NOMO-1 treated with dmso at 0.1 percent for 144 hours (cell line): ENCODE results near the gene BAIAP2L1.
"Not testable (repeated sequence)": the region's sequence is repeated elsewhere in the genome, so short reads cannot be mapped to it uniquely, and the experiment has no call there.

Source experiments
- DNase-seq: peaks from one replicate; lab custom pipeline; 2025; ENCODE audit not compliant: unreplicated experiment; lab: John Stamatoyannopoulos, UW

Gene BAIAP2L1

DNA sequence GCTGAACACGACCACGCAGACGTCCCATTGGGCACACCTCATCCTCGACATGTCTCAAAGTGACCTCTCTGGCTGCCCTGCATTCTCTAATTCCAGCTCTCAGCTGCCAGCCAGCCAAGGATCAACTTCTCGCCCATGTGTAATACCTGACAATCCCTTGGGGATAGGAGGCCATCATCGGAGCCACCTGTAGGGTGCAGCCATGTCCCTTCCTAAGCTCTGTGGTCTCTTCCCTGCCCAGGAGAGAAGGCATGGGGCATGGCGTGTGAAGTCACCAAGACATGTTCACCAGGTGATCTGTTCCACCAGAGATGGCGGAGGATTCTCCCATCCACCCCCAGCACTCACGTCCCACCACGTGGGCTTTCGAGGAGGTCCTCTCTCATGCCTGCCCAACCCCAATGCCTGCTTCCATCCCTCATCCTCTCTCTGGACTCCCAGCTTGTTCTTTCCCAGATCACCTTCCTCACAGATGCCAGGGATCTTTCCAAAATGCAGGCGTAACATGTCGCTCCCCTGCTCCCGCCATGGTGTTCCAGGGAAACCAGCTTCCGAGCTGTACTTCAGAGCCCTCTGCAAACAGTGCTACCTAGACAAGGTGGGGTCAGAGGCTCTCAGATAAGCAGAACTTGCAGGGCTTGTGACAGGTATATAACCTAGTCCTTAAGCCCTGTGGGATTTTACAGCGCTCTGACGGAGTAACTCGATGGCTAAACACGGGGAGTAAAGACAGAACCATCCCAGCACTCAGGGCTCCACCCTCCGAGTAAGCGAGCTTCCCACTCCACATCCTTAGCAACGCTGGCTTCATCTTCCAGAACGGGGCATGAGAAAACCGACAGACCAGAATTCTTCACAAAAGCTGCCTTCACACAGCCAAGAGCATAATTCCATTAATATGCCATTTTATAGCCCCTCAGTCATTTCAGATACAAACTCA is 78.3 kb downstream of the BAIAP2L1 start:
- DNase-seq: no peak

DNA sequence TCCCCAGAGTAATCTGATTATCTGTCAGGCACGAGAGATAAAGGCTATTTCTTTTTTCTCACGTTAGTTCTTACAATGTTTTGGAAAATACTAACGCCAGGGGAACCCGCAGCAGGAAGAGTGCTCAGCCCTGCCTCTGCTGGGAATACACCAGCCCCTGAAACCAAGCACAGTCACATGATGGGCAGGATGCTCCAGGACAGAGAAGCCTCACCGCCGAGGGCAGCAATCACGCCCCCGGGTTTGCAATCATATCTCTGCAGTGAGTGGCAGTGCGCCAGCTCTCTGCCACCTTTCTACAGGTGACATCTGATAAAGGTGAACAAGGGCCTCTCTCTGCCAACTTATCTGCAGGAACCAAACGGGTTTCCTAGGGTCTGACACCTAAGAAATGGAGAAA is 79.6 kb downstream of the BAIAP2L1 start:
- DNase-seq: no peak

DNA sequence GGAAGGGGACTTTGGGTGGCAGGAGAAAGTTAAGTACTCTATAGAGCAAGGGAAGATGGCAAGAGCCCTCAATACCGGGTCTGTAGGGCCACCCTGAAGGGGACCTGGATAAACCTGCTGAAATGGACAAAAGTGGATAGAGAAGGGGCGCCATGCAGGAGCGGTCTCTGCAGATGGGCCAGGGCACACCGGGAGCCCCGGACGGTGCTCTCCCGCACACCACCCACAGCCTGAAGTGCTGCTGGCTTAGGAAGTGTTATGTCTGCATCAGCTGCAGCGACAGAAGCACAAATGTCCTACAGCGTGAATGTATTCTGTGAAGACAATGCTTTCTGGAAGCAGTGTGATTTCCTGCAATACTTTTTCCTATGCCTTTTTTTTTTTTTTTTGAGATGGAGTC is 81.7 kb downstream of the BAIAP2L1 start:
- DNase-seq: no peak

DNA sequence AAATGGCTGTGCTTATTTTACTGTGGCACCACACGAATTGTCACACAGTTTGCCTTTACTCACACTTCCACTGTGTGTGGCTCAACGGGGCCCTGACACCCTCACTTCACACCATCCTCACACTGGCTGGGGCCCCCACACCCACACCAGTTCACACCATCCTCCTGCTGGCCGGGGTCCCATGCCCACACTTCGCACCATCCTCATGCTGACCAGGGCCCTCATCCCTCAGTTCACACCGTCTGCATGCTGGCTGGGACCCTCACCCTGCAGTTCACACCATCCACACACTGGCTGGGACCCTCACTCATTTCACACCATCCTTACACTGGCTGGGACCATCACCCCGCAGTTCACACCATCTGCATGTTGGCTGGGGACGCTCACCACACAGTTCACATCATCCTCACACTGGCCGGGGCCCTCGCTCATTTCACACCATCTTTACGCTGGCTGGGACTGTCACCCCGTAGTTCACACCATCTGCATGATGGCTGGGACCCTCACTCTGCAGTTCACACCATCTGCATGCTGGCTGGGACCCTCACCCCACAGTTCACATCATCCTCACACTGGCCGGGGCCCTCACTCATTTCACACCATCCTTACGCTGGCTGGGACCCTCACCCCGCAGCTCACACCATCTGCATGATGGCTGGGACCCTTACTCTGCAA is 83.4 kb downstream of the BAIAP2L1 start:
- DNase-seq: no peak

DNA sequence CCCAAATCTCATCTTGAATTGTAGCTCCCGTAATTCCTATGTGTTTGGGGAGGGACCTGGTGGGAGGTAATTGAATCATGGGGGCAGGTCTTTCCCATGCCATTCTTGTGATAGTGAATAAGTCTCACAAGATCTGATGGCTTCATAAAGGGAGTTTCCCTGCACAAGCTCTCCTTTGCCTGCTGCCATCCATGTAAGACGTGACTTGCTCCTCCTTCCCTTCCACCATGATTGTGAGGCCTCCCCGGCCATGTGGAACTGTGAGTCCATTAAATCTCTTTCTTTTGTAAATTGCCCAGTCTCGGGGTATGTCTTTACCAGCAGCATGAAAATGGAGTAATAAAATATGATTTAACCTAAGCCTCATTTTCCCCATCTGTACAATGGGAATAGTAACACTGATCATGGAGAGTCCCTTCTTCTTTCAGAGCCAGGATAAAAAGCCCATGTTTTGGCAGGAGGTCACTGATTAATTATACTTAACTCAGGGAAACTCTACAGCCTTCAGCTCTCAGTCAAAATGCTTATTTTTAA is 84.8 kb downstream of the BAIAP2L1 start:
- not testable (repeated sequence) for DNase-seq

DNA sequence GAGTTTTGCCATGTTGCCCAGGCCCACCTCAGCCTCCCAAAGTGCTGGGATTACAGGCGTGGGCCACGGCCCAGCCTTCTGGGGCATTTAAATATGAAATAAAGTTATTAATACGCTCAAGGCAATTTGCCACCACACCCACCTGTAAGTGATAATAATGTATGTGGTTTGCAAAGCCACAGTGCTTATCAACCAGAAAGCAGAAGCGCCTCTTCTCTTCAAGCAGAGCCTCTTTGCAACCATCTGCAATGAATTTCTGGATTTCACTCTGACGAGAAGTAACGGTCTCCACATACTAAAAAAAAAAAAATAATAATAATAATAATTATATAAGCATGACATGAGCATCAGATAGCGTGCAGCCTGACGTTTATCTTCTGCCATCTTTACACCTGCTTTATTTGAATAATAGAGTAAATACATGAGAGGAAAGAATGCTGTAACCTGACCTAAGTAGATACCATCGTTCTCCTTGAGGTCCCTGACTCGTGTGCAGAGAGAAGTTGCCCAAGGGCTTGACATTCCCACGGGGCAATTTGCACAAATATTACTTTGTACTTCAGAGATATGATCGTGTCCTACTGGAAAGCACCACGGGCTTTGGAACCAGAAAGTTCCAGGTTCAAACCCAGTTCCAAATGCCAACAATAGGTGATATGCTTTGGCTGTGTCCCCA is 85.4 kb downstream of the BAIAP2L1 start:
- DNase-seq: no peak

DNA sequence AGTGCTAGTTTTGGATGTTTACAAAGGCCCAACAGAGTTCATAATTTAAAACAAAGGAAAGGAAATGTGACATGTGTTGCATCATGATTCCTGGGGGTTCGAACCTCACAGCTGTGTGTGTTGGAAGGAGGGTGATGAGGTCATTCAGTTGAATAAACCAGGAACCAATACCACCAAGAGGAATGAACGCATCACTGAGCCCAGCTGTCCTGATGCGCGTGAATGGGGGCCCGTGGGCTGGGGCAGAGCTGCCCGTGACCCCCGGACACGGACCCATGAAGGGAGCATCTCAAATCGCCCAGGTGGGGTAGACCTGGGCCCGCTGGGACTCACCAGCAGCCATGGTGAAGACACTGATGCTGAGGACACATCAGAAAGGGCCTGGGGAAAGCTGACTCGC is 86.4 kb downstream of the BAIAP2L1 start:
- DNase-seq: no peak

DNA sequence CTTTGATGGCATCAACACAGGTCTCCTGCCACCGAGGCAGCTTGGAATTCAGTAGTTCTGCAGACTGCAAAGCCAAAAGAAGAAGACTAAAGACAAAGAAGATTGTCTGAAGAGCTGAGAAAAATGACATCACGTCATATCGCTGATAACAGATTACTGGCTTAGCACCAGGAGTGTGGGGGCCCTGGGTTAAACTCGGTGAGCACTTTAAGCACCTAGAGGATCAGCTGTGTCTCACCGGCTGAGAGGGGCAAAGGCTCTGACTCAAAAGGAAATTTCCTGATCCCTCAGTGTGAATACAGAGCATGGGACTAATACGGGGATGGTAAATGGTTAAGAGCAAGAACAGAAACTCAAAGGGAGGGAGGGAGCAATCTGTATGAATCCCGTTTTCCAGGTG is 88.7 kb downstream of the BAIAP2L1 start:
- no peak for DNase-seq

DNA sequence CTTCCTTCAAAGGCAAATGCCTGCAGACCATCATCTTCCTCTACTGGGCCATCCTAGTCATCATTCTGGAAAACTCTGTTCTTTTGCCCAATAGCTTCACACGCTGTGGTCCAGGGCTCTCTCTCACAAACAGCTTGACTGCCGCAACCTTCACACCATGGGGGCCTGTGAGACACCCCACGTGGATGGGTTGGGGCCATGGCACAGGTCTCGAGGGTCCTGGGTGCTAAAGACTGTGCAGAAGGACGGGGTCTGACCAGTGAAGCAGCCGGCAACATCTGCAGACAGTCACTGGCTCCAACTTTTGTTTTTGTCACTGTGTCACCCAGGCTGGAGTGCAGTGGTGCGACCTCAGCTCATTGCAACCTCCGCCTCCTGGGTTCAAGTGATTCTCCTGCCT is 91.3 kb downstream of the BAIAP2L1 start:
- no peak for DNase-seq

DNA sequence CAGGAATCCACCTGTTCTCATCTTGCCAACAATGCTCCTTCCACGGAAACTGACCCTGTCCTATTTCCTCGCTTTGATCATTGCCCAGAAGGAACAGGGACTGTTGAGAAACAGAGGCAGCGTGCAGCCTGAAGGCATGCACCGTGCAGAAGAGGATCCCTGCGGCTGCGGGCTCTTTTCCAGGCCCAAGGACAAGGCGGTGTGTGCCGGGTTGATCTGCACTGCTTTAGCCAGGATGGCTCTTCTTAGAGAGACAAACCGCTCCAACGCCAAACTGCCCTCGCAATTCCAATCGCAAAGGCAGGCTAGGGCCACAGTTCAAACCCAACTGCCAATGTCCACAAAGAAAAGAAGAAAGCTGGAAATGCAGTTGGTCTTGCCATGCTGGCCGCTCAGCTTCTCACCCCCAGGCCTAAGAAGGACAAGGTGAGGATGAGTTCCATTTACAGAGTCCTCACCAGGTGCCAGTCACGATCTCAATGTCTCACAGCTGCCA is 92.9 kb downstream of the BAIAP2L1 start:
- no peak for DNase-seq

DNA sequence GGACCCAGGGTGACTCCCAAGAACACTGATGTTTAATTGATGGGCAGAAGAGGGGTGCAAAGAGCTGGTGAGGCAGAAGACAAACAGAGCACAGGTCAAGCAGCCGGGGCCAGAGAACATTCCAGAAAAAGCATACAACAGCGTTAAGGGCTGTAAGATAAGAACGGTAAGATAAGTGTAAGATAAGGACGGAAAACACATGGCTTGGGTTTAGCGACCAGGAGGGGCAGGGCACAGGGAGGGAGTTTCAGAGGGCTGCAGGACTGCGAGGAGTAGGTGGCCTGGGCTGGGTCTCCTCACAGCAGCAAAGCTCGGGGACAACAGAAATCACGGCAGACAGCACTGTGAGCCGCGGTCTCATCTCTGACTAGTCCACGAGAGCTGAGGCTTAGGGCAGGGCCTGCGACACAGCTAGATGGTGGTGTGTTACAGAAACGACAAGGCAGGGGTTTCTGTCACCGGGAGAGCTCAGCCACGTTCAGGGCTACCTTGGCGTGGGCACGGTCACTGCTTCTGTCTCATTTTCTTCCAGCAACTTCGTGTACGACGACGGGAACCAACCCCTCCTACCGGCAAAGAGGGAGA is 94.8 kb downstream of the BAIAP2L1 start:
- no peak for DNase-seq

DNA sequence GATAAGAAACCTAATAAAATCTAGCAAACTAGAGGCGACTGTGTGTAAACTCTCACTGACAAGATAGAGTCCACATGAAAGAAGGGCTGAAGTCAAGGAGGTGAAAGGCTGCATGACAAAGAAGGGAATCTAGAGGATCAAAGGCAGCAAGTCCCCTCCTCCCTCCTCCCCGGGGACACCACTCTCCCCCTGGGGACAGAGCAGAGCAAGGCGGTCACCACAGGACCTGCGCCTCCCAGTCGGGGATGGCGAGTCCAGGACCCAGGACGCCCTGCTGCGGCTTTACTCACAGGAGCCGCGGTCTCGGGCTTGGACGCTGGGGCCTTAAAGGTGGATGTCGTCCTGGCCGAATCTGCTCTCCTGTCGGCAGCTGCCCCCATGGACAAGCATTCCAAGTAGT is 97.0 kb downstream of the BAIAP2L1 start:
- DNase-seq: no peak

DNA sequence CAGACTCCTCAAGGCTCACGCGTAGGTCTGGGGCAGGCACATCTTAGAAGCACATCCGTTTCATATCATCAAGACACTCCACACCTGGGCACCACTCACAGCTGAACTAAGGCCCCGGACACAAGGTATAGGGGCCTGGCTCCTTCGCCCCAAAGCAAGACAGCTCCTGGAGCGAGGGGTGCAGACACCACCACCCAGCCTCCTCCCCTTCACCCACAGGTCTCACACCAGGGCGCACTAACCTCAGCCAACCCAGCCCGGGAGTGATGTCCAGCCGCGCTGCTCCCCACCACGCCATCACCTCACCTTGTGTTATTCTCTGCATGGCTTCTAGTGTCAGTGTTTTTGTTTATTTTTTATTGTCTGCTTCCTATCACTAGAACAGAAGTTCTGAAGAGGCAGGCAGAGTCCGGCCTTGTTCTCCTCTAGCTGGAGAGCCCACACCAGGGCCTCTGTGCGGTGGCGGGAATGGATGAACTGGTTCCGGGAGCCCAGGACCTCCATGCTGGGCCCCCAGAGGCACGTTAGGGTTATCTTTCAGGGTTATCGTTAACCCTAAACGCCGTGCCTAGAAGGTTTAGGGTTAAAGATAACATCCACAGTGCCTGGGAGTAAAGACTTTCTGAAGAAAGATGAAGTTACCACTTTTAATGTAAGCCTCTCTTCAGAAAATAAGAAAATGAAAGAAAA is 97.6 kb downstream of the BAIAP2L1 start:
- DNase-seq: no peak

DNA sequence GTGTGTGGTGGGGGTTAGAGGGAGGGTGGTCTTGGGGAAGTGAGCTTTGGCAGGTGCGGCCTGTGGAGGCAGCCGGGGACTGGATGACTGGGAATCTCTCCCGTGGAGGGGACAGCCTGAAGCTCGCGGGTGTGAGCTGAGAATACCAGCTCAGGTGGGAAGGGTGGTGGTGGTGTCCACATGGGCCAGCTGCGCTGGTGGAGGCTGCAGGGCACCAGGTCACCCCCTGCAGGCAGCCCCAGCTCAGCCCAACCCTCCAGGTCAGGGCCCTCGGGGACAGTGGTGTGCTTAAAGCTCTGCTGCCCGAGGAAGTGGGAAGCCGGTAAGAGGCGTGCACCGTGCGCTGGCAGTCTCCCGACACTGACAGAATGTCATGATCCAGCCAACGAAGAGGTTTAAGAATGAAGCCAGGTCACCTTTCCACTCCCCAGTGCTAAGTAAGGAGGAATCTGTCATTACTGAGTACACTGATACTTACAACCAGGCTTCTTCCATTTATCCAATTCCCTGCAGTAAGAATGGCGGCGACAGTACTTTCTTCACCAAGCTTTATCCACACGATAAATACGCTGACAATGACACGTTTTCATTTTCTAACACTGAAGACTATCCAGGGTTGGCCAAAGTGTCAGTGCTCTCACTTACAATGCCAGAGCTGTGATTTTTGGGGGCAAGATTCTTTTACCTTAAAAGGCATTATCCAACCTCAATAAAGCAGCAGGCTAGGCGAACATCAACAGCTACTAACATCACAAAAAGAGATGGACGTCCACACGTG is 99.0 kb downstream of the BAIAP2L1 start:
- no peak for DNase-seq

DNA sequence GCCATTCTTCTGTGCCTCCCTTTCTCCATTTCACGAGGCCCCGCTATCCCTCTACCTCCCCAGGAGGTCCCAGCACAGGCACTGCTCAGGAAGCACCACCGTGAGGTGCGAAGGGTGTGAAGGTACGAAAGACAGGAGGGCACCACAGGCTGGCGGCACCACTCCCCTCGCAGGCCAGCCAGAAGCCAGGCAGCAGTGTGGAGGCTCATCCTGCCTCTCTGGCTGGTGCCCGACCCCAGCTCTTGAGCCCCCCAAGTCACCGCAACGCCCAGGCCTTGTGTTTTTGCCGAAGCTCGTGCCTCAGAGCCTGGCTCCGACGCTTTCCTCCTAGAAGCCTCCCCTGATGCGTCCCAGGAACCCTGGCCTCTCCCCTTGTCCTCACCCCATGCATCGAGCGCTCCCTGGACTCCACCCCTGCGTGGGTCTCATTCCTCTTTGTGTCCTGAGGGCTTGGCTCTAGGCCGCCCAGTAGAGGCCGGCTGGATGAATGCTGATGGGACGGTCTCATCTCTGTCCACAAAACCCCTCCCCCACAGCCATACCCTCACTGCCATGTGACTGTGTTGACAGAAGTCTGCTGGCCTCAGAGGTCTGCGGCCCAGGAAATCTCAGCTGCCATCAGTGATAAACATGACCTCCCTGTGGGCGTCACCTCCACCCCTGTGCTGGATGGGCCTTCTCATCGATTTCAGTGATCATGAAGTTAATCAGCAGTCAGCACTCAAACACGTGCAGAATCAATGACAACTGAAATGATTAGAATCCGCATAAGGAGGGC is 100.1 kb downstream of the BAIAP2L1 start:
- no peak for DNase-seq

DNA sequence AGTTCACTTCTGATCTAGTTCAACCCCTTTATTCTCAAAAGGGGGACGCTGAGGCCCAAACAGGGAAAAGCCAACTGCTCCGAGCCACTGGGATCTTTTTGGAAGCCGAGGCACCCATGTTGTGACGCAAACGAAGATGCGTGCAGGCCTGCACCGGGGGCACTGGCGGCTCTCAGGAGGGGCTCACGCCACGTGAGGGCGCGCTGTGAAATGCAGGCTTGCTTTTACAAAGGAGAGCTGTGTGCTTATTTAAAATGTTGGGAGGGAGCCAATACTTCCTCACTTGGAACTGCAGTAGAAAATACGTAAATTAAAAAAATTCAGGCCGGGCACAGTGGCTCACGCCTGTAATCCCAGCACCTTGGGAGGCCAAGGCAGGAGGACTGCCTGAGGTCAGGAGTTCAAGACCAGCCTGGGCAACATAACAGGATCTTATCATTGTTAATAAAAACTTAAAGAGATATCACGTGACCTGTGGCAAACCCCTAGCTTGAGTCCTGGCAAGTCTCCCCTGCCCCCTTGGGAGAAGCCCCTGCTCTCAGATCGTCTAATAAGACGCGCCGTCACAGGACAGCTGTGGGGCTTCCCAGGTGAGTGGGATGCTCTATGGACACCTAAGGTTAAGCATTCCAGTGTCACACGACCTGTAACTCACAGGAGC is 103.1 kb downstream of the BAIAP2L1 start:
- DNase-seq: no peak

DNA sequence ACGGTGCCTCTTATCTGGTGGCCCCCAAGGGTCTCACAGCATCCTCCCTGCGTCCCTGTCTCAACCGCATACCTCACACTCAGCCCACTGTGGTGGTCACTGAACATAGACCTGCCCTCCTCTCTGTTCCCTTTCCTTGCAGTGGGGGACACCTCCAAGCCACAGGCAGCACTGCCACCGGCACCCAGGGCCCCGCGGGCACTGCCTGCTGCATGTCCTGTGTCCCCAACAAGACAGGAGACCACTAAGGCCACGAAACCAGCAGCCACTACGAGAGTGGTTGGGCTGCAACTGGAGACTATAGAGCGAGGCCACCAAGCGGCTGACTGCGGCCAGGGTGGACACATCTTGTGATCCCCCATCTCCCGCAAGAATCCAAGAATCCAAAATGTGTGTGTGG is 104.1 kb downstream of the BAIAP2L1 start:
- DNase-seq: no peak

DNA sequence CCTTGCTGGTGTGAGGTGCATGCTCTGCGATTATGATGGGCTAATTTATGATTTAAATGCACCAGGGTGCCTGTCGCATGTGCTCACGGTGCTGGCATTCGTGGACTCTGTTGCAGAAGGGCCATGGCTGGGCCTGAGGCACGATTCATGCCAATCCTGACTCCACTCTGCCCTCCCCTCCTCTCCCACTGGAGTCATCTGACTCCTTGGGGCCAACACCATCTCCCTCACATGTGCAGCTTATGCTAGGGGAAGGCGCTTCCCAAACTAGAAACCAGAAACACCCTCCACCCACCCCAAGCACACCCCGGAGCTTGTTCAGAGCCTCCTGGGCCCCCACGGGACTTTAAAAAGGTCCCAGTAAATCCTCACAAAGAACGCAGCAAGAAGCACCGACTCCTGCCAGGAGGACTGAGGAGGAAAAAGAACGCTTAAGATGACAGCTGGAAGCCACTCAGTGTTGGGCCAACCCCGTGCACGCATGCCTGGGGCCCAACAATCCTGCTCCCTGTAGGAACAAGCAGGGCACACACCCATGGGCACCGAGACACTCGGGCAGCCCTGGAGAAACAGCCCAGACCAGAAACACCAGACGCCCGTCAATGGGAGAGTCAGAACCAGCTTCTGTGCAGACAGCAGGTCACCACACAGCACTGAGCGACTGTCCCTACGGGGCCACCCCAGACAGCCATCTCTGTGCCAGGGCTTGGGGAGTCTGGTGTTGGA is 105.3 kb downstream of the BAIAP2L1 start:
- DNase-seq: no peak
